ENCODE results near the gene NXT1.

DNA sequence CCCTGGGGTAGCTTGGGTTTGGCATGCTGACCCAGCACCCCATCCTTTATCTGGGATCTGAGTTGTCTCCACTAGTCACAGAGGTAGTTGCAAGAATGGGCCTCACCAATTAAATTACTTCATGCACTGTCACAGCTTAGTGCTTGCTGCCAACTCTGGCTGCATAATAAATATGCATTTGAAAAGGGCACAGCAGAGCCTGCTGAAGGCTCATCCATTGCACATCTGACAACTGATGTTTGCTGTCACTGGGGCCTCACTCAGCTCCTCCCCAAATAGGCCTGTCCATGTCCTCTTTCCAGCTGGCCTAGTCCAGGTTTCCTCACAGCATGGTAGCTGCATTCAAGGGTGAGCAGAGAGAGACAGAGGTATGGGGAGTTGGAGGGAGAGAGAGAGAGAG lies 13.3 kb upstream of the NXT1 start:
- TF ChIP-seq ZNF384 (IDR thresholded peaks at IDR 0.05) (no peak), SP1 (IDR thresholded peaks at IDR 0.05) (no peak), BHLHE40 (IDR thresholded peaks at IDR 0.05; ENCODE audit: borderline replicate concordance) (no peak), NFRKB (IDR thresholded peaks at IDR 0.05) (no peak), LEF1 (IDR thresholded peaks at IDR 0.05; ENCODE audit: borderline replicate concordance) (no peak), FOXM1 (IDR thresholded peaks at IDR 0.05; ENCODE audit: borderline replicate concordance) (no peak), ELF4 (IDR thresholded peaks at IDR 0.05) (no peak), L3MBTL2 (conservative IDR thresholded peaks at IDR 0.05) (no peak), CTBP1 (IDR thresholded peaks at IDR 0.05; ENCODE audit: borderline replicate concordance) (no peak)
- TF ChIP-seq, protein P1, sequence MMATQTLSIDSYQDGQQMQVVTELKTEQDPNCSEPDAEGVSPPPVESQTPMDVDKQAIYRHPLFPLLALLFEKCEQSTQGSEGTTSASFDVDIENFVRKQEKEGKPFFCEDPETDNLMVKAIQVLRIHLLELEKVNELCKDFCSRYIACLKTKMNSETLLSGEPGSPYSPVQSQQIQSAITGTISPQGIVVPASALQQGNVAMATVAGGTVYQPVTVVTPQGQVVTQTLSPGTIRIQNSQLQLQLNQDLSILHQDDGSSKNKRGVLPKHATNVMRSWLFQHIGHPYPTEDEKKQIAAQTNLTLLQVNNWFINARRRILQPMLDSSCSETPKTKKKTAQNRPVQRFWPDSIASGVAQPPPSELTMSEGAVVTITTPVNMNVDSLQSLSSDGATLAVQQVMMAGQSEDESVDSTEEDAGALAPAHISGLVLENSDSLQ (IDR thresholded peaks at IDR 0.05): no peak

Data from HEK293T (cell line).